Thyroid gland (tissue), 4 donors: Measurements from ENCODE around the gene FMN1.

Experiments
- CTCF ChIP-seq, 6 experiments: fragments of 200-600 bp in 3 of 6; fragments of 450-650 bp in 3 of 6; sonication (generic) in 3 of 6; IDR thresholded peaks; one replicate each; pipeline ENCODE4 v1.5.1; 2016 to 2019; ENCODE audit warnings: antibody characterized with exemption in 6 of 6, mild to moderate bottlenecking in 2 of 6, inconsistent platforms in 1 of 6, moderate library complexity in 1 of 6
- POLR2A ChIP-seq, 2 donors: fragments of 450-650 bp; IDR thresholded peaks; one replicate each; pipeline ENCODE4 v1.6.1; 2017; ENCODE audit warnings: antibody characterized with exemption in 2 of 2, mild to moderate bottlenecking in 2 of 2, moderate library complexity in 1 of 2

GRCh38 chr15:33201491-33202231 is 7.1 kb upstream of the FMN1 start:
- TF ChIP-seq CTCF (IDR thresholded peaks at IDR 0.05) (no peak), POLR2A (IDR thresholded peaks at IDR 0.05) (no peak)
